GM12875 (cell line): Measurements from ENCODE around the gene C10orf53.

Experiments
- H3K4me3 ChIP-seq: one replicate; pipeline ENCODE4 v1.5.1; 2011; ENCODE audit warnings: low read depth, low read length, control low read depth
- CTCF ChIP-seq: IDR thresholded peaks from 2 replicates; pipeline ENCODE4 v1.5.1; 2011; ENCODE audit warnings: low read depth, mild to moderate bottlenecking, control low read depth, inconsistent platforms, low read length, moderate library complexity, borderline replicate concordance; ENCODE audit not compliant: insufficient read depth

C10orf53 gene

GRCh38 chr10:49738616-49739360 is 59.3 kb downstream of the C10orf53 start:
- TF ChIP-seq CTCF: no peak
- no peak overlapping the region for H3K4me3 ChIP-seq

DNA sequence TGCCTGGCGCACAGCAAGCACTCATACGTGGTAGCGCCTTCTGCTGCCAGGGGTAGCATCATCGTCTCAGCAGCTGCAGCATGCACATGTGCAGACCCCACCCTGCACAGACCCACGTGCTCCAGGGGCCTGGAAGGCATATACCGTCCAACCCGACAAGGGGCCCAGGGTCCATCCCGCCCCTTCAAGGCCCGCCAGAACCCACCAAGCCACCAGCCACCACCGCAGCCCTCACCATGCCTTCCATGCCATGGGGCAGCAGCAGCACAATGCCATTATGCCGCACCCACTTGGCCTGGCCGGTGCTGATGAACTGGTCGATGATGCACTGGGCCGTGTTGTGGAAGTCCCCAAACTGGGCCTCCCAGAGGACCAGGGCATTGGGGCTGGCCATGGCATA is 60.0 kb downstream of the C10orf53 start:
- no peak for TF ChIP-seq CTCF
- H3K4me3 ChIP-seq: no peak overlapping the region

DNA sequence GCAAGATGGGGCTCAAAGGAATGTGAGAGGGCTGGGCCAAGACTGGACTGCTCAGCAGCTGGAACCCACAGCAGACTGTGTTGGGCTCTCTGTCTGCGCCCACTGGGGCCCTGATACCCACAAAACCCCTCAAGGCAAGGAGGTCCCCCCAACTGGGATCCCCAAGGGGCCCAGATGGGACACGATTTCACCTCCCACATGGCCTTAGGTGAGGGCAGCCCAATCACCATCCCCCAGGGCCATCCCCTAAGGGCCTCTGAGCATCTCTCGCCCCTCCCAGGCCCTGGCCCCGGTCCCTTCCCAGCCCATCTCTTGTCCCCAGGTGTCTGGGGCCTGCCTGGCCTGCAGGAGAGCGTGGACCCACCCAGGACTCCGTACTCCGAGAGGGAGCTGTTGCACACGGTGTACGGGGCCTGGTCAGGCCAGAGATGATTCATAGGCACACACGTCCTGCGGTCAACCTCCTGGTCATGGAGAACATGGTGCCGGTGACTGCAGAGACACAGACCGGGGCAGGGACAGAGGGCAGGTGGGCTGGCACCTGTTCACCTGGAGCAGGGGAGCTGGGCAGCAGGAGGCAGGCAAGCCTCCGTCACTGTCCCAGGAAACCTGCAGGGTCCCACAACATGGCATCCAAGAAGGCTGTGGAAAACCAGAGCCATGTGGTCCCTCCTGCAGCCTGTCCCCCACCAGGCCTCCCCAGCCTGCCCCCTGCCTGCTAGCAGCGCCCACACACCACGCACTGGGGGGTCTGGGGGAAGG is 61.1 kb downstream of the C10orf53 start:
- TF ChIP-seq CTCF: no peak
- H3K4me3 ChIP-seq: no peak overlapping the region

- no peak for TF ChIP-seq CTCF
- no peak overlapping the region for H3K4me3 ChIP-seq
Measured at GRCh38 chr10:49741108-49741995, 61.9 kb downstream of the C10orf53 start.

GRCh38 chr10:49742683-49743463 is 63.4 kb downstream of the C10orf53 start:
- H3K4me3 ChIP-seq: no peak overlapping the region
- no peak for TF ChIP-seq CTCF

DNA sequence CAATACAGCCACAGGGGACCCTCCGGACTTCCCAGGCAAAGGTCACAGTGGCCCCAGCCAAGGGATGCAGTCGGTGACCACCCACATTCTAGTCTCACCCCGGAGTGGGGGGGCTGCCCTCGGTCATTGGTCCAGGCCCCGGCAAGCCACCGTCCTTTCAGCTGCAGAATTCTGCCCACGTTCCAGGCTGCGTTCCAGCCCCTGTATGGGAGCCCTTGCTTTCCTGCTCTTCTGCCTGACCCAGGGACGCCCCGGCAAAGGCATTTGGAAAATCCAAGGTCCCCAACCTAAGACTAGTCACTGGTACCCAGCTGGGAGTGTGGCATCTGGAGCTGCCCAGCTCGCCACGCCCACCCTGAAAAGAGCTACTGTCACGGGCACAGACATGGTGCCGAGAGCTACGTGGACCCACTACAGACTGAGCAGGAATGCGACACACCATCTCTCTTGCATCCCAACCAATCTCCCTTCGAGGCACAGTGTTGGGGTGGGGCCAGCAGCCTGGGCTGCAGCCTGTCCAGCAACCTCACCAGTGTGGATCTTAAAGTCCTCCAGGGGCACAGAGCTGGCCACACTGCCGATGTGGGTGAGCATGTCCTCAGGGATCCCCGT is 64.1 kb downstream of the C10orf53 start:
- H3K4me3 ChIP-seq: no peak overlapping the region
- TF ChIP-seq CTCF: no peak
